Esophagus muscularis mucosa (tissue), 4 donors: ENCODE measurements around the gene MID1.

Experiments
- CTCF ChIP-seq, 3 experiments: fragments of 200-600 bp in 2 of 3; fragments of 450-650 bp in 1 of 3; sonication (generic) in 2 of 3; IDR thresholded peaks; one replicate each; pipeline ENCODE4 v1.5.1; 2017 to 2019; ENCODE audit warnings: antibody characterized with exemption in 3 of 3, mild to moderate bottlenecking in 2 of 3, moderate library complexity in 1 of 3
- EP300 ChIP-seq: sonication (generic); formaldehyde crosslinking; IDR thresholded peaks from one replicate; pipeline ENCODE4 v1.6.1; 2017; ENCODE audit warnings: antibody characterized with exemption
- POLR2A ChIP-seq: fragments of 450-650 bp; IDR thresholded peaks from one replicate; pipeline ENCODE4 v1.6.1; 2017; ENCODE audit warnings: antibody characterized with exemption, moderate library complexity, mild to moderate bottlenecking, low read depth

- no peak for TF ChIP-seq CTCF (IDR thresholded peaks at IDR 0.05)
- no peak for TF ChIP-seq POLR2A
- TF ChIP-seq EP300: no peak
Measured at GRCh38 chrX:10429908-10430307, 190.5 kb downstream of the MID1 start.
